HG03196 (cell line): ENCODE data around the gene CRYBA4.

Experiments
- ATAC-seq: cut with Tn5 transposase; IDR thresholded peaks from one replicate; pipeline ENCODE4 v1.9.1; 2021; ENCODE audit not compliant: unreplicated experiment

CRYBA4 gene

GRCh38 chr22:26621663-26622062 lies at the start of gene CRYBA4:
Gene CRYBA4 (plus strand): TSS chr22:26621963. CDS start chr22:26622597, 634 bp downstream.
- no peak for ATAC-seq

GRCh38 chr22:26573026-26573662 lies 48.6 kb upstream of the CRYBA4 start:
- ATAC-seq, result no peak

- no peak for ATAC-seq
These were observed 47.6 kb upstream of the CRYBA4 start for GRCh38 chr22:26574001-26574723.

- ATAC-seq, result no peak
These were observed 45.6 kb upstream of the CRYBA4 start for GRCh38 chr22:26576026-26576680.

GRCh38 chr22:26577081-26577480 lies 44.7 kb upstream of the CRYBA4 start:
- ATAC-seq, result no peak

- ATAC-seq, result peak; percentile 53
These were observed 42.4 kb upstream of the CRYBA4 start for GRCh38 chr22:26579331-26579886.

GRCh38 chr22:26580240-26580962 lies 41.4 kb upstream of the CRYBA4 start:
- no peak for ATAC-seq

GRCh38 chr22:26581026-26581425 lies 40.7 kb upstream of the CRYBA4 start:
- ATAC-seq, result no peak

- ATAC-seq, result no peak
These were observed 40.1 kb upstream of the CRYBA4 start for GRCh38 chr22:26581633-26582168.

- ATAC-seq, result no peak
These were observed 37.8 kb upstream of the CRYBA4 start for GRCh38 chr22:26584010-26584409.

GRCh38 chr22:26585104-26585790 lies 36.5 kb upstream of the CRYBA4 start:
- ATAC-seq, result no peak

GRCh38 chr22:26586556-26587325 lies 35.0 kb upstream of the CRYBA4 start:
- ATAC-seq, result no peak

GRCh38 chr22:26587991-26588613 lies 33.7 kb upstream of the CRYBA4 start:
- no peak for ATAC-seq

GRCh38 chr22:26588729-26589366 lies 32.9 kb upstream of the CRYBA4 start:
- ATAC-seq, result no peak

GRCh38 chr22:26589367-26589844 lies 32.4 kb upstream of the CRYBA4 start:
- ATAC-seq, result peak; percentile 7

GRCh38 chr22:26589845-26590736 lies 31.7 kb upstream of the CRYBA4 start, which contains the start of gene TPST2:
Gene TPST2 (minus strand): TSS chr22:26590132. CDS start chr22:26541630, 48,502 bp downstream.
- peak; percentile 47 for ATAC-seq

GRCh38 chr22:26592421-26592891 lies 29.3 kb upstream of the CRYBA4 start:
- peak; percentile 54 for ATAC-seq
